DND-41 (cell line): ENCODE results near the gene EPHA10.

Source experiments
- EZH2 ChIP-seq: IDR thresholded peaks from 3 replicates; pipeline ENCODE4 v1.6.1; 2012; ENCODE audit warnings: borderline replicate concordance, low read depth, mild to moderate bottlenecking, moderate library complexity, low read length, inconsistent platforms; ENCODE audit not compliant: severe bottlenecking
- TF ChIP-seq, protein P1 (sequence below): IDR thresholded peaks from 2 replicates; pipeline ENCODE4 v1.5.1; 2012; ENCODE audit warnings: borderline replicate concordance, low read length, moderate library complexity, mild to moderate bottlenecking; ENCODE audit not compliant: poor library complexity, severe bottlenecking; ENCODE audit errors: extremely low read depth

DNA sequence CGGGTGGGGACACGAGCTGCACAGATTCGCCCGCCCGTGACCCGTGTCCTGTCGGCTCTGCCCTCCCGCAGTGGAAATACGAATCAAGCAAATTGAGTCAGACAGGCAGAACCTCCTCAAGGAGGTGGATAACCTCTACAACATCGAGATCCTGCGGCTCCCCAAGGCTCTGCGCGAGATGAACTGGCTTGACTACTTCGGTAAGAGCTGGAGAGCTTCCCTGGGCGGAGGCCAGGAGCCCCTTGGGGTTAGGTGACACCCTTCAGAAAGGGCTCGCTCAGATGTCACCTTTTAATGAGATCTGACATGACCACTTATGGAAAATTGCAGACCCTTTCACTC is 72.1 kb downstream of the EPHA10 start:
- TF ChIP-seq, protein P1, sequence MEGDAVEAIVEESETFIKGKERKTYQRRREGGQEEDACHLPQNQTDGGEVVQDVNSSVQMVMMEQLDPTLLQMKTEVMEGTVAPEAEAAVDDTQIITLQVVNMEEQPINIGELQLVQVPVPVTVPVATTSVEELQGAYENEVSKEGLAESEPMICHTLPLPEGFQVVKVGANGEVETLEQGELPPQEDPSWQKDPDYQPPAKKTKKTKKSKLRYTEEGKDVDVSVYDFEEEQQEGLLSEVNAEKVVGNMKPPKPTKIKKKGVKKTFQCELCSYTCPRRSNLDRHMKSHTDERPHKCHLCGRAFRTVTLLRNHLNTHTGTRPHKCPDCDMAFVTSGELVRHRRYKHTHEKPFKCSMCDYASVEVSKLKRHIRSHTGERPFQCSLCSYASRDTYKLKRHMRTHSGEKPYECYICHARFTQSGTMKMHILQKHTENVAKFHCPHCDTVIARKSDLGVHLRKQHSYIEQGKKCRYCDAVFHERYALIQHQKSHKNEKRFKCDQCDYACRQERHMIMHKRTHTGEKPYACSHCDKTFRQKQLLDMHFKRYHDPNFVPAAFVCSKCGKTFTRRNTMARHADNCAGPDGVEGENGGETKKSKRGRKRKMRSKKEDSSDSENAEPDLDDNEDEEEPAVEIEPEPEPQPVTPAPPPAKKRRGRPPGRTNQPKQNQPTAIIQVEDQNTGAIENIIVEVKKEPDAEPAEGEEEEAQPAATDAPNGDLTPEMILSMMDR, result no peak
- TF ChIP-seq EZH2, result no peak
